Testis (tissue), 2 donors: ENCODE data around the gene LPAR3.

Experiments used
- POLR2A ChIP-seq: fragments of 450-650 bp; IDR thresholded peaks from one replicate; pipeline ENCODE4 v1.6.1; 2017; ENCODE audit warnings: antibody characterized with exemption, mild to moderate bottlenecking, moderate library complexity
- TF ChIP-seq, protein P1 (sequence below), 3 experiments: fragments of 450-650 bp in 2 of 3; fragments of 200-600 bp in 1 of 3; sonication (generic) in 1 of 3; IDR thresholded peaks; one replicate each; pipeline ENCODE4 v1.5.1; 2016 to 2019; ENCODE audit warnings: antibody characterized with exemption in 3 of 3, mild to moderate bottlenecking in 2 of 3, moderate library complexity in 1 of 3

DNA sequence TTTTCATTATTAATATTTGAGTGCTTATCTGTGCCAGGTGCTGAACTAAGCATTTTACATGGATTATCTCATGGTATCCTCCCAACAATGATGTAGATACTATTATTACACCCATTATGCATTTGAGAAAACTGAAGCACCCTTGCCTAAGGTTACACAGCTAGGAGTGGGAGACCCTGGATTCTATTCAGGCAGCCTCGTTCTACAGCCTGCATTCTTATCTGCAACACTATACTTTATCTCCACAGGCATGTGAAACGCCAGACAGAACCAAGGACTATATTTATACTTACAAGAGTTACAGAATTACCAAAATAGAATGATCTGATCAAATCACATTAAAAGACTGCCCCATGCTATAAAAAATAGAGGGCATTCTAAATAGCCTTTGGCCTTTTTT is 22.4 kb downstream of the LPAR3 start:
- no peak for TF ChIP-seq POLR2A
- TF ChIP-seq, protein P1, sequence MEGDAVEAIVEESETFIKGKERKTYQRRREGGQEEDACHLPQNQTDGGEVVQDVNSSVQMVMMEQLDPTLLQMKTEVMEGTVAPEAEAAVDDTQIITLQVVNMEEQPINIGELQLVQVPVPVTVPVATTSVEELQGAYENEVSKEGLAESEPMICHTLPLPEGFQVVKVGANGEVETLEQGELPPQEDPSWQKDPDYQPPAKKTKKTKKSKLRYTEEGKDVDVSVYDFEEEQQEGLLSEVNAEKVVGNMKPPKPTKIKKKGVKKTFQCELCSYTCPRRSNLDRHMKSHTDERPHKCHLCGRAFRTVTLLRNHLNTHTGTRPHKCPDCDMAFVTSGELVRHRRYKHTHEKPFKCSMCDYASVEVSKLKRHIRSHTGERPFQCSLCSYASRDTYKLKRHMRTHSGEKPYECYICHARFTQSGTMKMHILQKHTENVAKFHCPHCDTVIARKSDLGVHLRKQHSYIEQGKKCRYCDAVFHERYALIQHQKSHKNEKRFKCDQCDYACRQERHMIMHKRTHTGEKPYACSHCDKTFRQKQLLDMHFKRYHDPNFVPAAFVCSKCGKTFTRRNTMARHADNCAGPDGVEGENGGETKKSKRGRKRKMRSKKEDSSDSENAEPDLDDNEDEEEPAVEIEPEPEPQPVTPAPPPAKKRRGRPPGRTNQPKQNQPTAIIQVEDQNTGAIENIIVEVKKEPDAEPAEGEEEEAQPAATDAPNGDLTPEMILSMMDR (IDR thresholded peaks at IDR 0.05), result no peak
